GDM1 (cell line): Measurements from ENCODE around the gene DVL3.

Experiments
- DNase-seq: peaks from one replicate; lab custom pipeline; 2025; lab: John Stamatoyannopoulos, UW

The DVL3 gene

DNA sequence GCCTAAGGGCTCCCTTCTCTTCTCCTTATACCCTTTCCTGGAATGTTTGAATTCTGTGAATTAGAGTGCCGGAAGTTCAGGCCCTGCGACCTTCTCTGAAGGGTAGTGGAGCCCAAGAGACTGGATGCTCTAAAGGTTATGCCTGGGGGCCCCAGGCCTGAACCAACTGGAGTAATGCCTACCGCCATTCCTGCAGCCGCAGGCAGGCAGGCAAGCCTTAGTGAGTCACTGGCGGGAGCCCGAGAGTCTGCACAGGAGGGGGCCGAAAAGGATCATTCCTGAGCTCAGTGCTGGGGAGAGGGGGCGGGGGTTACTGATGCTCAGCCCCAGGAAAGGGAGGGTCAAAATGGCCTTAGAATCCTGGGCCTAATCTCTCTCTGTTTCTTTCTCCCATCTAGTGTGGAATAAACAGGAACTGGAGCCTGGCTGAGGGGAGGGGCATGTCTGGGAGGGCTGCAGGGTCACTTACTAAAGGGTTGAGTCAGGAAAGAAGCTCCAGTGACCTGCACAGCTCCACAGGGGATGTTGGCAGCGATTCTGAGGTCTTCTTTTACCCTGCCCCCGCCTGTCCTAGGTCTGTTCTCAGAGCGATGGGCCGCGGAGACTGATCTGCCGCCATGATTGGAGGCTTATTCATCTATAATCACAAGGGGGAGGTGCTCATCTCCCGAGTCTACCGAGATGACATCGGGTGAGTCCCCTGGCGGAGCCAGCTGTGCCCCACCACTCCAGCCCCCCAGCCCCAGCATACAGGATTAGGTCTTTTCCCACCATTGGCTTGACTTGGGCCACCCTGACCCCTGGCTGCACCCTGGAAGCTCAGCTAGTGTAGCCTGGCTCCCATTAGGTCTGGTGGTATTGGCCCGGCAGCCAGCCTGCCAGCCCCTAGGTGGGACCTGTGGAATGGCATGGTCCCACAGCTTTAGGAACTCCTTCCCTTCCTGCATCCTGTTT is 21.5 kb downstream of the DVL3 start:
- peak; percentile 38 for DNase-seq

DNA sequence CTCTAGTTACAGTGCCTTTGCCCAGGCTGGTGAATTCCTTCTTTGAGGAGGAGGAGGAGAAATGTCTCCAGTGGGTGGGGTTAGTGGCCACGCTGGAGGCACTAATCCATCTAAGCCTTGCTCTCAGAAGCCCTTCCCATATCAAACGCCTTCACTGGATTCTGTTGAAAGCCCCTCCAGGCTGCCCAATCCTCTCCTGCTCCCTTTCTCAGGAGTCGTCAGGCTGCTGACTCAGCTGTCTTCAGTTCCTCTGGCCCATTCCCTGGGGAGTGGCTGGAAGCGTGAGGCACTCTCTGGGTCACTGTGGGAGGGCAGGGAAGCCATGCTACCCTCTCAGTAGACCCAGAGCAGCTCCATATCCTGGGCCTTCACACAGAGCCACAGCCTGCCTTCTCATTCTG is 22.2 kb downstream of the DVL3 start:
- DNase-seq, result no peak

DNA sequence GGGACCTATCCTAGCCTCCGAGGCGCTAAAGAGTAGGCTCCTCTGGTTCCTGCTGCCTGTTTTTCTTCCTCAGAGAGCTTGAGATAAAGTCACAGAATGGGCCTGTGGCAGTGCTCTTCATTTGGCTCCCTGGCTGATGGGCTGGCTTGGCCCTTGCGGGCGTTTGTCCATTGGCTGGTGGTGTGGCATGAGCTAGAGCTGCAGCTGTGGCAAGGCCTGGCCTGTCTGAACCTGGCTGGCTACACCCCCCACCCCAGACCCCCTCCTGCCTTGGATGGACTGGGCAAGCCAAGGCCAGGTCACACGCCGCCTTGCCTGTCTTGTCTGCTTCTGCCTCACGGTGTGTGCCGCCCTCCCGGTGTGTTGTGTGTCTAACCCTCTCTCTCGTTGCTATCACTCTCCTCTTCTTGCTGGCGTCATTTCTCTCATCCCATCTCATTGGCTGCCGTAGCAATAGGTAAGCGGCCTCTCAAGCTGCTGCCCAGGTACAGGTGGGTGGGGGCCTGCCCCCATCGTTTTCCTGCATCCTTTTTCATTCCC is 22.7 kb downstream of the DVL3 start:
- no peak for DNase-seq

DNA sequence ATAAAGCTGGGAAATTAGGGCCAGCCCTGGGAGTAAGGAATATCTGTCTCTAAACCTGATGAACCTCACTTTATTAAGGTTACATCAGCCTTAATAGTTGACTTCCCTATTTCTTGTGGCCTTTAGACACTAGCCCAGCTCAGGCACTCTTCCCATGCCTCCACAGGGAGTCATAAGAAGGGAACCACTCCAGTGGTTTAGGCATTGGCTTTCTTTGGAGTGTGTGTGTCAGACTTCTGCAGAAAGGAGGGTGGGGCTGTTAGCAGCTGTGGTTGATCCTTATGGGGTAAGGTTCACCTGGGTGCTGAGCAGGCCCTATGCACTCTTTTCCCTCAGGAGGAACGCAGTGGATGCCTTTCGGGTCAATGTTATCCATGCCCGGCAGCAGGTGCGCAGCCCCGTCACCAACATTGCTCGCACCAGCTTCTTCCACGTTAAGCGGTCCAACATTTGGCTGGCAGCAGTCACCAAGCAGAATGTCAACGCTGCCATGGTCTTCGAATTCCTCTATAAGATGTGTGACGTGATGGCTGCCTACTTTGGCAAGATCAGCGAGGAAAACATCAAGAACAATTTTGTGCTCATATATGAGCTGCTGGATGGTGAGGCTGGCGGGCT is 23.5 kb downstream of the DVL3 start:
- DNase-seq, result no peak

DNA sequence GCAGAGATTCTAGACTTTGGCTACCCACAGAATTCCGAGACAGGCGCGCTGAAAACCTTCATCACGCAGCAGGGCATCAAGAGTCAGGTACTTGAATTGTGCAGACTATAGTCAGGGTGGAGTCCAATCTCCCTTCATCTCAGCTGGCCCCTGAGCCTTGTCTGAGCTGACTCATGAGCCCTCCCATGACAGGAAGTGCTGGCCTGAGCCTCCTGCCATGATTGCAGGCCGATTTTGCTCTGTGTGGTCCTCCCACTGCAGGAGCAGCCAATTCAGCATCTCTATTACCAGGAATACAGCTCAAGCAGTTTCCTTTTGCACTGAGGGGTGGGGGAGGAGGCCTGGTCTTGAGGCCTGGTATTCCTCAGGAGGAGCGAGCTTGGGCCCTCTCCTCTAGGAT is 25.0 kb downstream of the DVL3 start:
- no peak for DNase-seq

DNA sequence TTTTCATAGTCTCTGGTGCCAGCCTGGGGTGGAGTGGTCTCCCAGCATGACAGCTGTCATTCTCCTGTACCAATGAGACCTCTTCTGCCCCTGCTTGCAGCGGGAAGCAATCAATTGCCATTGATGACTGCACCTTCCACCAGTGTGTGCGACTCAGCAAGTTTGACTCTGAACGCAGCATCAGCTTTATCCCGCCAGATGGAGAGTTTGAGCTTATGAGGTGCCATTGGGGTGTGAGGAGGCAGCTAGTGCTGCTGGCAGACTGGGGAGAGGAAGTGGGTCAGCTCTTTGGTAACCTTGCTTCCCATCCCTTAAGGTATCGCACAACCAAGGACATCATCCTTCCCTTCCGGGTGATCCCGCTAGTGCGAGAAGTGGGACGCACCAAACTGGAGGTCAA is 26.4 kb downstream of the DVL3 start:
- no peak for DNase-seq

DNA sequence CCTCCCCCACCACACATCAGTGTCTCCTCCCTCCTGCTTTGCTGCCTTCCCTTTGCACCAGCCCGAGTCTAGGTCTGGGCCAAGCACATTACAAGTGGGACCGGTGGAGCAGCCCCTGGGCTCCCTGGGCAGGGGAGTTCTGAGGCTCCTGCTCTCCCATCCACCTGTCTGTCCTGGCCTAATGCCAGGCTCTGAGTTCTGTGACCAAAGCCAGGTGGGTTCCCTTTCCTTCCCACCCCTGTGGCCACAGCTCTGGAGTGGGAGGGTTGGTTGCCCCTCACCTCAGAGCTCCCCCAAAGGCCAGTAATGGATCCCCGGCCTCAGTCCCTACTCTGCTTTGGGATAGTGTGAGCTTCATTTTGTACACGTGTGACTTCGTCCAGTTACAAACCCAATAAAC is 28.5 kb downstream of the DVL3 start:
- DNase-seq, result no peak

DNA sequence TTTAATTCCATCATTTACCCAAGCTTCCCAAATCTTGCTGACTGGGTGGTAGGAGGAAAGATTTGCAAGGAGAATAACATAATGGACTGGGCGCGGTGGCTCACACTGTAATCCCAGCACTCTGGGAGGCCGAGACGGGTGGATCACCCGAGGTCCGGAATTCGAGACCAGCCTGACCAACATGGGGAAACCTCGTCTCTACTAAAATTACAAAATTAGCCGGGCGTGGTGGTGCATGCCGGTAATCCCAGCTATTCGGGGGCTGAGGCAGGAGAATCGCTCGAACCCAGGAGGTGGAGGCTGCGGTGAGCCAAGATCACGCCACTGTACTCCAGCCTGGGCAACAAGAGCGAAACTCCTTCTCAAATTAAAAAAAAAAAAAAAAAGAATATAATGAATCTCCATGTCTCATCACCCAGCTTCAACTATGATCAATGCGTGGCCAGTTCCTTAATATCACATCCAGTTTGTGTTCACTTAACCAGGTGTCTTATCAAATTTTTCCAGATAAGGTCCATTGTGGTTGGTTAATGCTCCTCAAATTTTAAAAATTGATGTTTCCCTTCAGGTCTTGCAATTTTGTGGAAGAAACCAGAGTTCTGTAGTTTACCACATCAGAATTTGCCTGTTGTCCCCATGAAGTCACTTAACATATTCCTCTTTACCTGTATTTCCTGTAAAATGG is 29.5 kb downstream of the DVL3 start:
- no peak for DNase-seq

DNA sequence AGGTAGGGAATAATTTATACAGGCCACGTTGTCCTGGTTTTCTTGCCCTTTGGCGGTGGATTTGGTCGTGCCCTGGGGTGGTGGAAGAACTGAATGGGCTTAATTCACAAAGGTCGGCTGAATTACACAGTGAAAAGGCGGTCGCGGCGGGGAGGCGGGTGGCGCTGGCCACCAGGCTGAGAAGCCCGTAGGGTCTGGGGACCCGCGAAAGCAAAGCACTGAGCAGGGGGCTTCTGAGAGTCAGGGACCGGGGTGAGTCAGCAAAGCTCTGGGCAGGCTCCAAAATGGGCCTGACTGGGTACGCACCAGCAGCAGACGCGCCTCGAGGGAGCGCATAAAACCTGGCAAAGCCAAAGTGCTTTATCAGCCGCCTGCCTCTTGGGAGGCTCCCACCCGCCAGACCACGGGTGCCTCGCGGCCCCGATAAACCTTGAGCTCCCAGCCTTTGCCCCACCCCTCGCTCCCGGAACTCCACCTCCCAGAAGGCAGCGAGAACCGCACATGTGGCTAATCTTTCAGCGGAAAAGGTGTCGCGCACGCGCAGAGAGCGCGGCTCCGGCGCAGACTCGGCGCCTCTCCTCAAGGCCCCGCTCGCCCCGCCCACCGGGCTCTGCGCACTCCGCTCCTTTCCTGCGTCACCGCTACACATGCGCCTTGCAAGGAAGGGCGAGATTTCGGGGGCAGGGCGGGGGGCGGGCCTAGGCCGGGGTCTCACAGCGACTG is 30.4 kb downstream of the DVL3 start:
- DNase-seq, result peak; percentile 99

DNA sequence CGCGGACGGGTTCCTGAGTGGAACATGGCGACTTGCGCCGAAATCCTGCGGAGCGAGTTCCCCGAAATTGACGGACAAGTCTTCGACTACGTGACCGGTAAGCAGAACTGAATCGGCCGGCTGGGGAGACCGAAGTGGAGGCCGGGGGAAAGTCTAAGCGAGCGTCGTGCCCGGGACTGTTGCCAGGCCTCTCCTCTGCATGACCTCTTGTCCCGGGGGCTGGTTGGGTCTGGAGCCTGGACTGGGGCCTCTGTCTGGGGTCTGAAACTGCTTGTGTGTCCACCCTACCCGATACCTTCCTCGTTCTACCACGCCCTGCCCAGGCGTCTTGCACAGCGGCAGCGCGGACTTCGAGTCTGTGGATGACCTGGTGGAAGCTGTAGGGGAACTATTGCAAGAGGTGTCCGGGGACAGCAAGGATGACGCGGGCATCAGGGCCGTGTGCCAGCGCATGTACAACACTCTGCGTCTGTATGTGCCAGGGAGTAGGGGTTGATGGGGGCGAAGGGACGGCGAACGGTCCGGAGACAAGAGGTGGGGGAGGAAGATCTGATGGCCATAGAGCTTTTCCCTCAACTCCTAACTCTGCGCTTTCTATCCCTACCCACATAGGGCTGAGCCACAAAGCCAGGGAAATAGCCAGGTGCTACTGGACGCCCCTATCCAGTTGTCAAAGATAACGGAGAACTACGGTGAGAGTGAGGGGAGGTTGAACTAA is 31.2 kb downstream of the DVL3 start, which contains the start of gene ABCF3:
Gene ABCF3, plus strand, starts transcription at position 16 of the 718 bp plus-strand sequence. Its CDS starts 9 bp downstream, at position 25.
- DNase-seq, result no peak

DNA sequence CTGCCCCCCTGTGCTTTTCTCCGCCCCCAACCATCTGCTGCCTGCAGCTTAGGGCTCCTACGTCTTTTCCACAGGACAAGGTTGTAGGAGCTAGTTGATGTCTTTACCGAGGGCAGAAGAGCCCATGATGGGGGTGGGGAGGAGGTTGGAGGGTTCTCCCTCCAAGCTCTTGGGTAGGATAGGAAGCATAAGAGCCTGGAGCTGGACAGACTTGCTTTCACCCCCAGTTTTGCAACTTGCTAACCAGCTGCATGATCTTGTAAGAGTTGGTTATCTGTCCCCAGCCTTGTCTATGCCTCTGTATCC is 31.7 kb downstream of the DVL3 start:
- DNase-seq, result no peak

DNA sequence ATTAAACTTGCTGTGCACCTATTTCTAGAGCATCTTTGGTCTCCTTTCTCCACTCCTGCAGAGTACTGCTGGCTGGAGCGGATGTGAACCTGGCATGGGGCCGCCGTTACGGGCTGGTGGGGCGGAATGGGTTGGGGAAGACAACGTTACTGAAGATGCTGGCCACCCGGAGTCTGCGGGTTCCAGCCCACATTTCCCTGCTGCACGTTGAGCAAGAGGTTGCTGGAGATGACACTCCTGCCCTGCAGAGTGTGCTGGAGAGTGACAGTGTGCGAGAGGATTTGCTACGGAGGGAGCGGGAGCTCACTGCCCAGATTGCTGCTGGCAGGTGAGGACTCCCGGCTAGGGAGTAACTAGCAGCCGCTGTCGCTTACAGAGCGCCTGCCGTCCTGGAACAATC is 32.9 kb downstream of the DVL3 start:
- no peak for DNase-seq

DNA sequence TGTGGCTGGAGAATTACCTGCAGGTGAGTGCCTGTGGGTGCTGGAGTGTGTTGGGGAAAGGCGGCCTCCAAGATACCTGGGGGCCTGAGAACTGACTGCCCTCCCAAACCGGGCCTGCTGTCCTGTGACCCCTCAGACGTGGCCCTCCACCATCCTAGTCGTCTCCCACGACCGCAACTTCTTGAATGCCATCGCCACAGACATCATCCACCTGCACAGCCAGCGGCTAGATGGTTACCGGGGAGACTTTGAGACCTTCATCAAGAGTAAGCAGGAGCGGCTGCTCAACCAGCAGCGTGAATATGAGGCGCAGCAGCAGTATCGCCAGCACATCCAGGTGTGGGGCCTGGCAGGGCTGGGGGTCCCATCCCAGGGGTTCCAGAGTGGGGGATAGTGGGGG is 34.2 kb downstream of the DVL3 start:
- DNase-seq, result no peak

DNA sequence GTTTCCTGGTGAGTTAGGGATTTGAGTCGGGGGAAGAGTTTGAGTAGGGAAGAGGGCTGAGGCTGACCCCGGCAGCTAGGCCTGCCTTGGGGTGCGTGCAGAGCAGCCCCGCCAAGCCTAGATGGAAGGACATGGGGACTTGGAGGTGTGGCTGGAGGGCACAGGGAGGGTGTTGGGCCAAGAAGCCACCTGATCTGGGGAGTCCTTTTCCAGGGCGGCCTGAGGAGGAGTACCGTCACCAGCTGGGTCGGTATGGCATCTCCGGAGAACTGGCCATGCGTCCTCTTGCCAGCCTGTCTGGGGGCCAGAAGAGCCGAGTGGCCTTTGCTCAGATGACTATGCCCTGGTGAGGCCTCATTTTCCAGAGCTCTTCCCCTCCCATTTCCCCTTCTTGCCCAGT is 37.7 kb downstream of the DVL3 start:
- no peak for DNase-seq

DNA sequence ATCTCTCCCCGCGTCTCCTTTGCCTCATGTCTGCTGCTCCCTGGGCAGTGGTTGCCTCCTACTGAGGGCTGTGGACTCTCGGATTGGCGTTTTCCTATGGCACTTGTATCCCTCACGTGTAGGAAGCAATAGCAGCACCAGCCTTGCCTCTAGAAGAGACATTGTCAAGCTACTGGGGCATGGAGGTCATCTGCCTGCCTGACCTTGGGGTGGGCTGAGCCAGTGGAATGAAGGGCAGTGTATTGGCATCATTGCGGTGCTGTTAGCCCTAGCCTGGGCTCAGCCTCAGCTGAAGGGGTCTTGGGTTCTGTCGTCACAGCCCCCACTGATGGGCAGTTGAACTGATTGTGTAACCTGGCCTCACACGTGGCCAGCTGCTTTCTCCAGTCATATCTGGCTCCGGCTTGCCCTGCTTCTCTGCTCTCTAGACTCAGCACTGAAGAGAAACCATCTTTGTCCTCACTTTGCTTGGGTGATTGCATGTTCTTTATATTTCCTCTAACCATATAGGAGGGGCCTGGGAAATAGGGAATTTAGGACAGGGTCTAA is 38.9 kb downstream of the DVL3 start:
- DNase-seq, result no peak

DNA sequence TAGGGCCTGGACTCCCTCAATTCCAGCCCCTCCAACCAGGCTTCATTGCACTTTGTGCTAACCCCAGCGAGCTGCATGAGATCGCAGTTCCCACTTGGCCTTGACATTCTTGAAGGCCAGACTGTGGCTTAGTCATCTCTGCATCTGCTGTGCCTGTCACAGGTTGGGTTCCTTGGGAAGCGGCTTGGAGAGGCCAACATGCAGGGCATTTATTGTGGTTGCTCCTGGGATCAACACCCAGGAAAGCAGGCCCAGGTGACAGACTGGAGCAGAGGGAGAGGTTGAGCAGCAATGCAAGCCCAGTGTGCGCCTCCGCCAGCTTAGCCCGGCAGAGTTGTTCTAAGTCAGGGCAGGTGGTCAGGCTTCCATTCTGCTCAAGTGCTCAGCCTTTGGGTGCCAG is 41.4 kb downstream of the DVL3 start:
- no peak for DNase-seq

DNA sequence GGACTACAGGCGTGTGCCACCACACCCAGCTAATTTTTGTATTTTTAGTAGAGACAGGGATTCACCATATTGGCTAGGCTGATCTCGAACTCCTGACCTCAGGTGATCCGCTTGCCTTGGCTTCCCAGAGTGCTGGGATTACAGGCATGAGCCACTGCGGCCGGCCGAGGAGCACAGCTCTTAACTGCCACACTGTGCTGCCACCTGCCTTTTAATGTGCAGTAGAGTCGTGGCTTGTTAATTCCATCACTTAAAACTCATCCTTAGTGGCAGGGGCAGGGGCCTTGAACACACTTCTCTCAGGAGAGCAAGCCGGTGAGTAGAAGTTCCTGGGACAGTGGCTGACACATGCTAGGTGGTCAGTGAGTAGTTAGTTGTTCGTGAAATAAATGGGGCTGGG is 43.3 kb downstream of the DVL3 start:
- DNase-seq, result no peak

DNA sequence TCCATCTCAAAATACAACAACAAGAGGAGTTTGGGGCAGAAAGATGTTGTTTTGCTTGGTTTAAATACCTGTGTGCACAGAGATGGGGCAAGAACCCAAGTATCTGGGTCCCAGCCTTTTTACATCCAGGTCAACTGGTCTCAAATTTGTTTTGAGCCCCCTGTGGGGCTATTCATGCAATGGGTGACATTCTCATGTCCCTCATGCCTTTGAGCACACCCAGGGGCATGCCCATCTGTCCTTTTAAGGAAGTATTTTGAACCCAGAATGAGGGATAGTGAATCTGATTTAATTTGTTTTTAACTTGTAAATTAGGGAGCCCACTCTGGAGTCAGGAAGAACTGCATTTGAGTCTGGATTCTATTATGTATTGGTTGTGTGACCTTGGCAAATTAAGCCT is 45.6 kb downstream of the DVL3 start:
- no peak for DNase-seq

DNA sequence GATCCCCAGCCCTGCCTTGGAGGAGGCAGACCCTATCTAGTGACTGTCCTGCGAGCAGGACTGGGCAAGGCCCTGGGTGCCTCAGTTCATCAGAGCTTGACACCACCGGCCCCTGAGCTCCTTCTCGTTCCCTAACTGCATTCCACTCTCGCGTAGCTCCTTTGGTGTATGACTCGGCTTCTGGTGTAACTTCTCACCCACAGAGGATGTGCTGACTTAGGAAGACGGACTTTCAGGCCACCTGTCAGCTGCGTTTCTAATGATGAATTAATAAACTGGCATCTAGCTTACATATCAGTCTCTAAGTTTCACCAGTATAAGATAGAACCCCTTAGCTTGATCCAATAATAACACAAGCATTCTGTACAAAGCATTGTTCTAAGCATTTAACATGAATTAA is 48.3 kb downstream of the DVL3 start:
- DNase-seq, result no peak

DNA sequence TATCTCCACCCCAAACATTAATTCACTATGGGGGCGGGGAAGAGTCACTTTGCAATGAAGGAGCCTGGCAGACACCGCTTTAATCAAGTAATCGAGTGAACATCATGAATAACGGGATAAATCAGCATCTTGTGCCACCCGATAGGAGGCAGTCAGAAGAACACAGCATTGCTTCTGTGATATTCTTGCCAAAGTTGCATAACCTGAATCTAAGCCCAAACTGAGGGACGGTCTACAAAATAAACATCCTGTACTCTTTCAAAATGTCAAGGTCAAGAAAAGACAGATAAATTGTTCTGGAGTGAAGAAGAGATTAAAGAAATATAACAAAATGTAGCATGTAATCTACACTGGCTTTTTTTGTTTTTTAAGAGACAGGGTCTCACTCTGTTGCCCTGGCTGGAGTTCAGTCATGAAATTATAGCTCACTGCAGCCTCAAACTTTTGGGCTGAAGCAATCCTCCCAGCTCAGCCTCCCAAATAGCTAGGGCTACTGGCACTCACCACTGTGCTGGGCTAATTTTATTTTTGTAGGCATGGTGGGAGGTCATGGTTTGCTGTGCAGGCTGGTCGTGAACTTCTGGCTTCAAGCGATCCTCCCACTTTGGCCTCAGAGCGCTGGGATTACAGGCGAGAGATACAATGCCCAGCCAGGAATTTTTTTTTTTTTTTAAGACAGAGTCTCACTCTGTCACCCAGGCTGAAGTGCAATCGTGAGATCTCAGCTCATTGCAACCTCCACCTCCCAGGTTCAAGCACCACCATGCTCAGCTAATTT is 54.2 kb downstream of the DVL3 start:
- no peak for DNase-seq
